HG03066 (cell line): ENCODE results near the gene HCAR1.
"Not testable (repeated sequence)": the region's sequence is repeated elsewhere in the genome, so short reads cannot be mapped to it uniquely, and the experiment has no call there.

Source experiments
- ATAC-seq: cut with Tn5 transposase; IDR thresholded peaks from one replicate; pipeline ENCODE4 v1.9.1; 2021; ENCODE audit warnings: low read depth; ENCODE audit not compliant: unreplicated experiment

HCAR1 gene

GRCh38 chr12:122722387-122722786 lies 8.3 kb downstream of the HCAR1 start:
- ATAC-seq: no peak

GRCh38 chr12:122721057-122721545 lies 9.5 kb downstream of the HCAR1 start:
- ATAC-seq: no peak

- not testable (repeated sequence) for ATAC-seq
Observed at GRCh38 chr12:122716658-122717057, 14.0 kb downstream of the HCAR1 start, which contains the start of gene HCAR3. TSS of gene HCAR3 (minus strand) at chr12:122716811. CDS start at chr12:122716737, 74 bp downstream.

- ATAC-seq: not testable (repeated sequence)
Observed at GRCh38 chr12:122715211-122715610, 15.4 kb downstream of the HCAR1 start.

GRCh38 chr12:122713491-122714188 lies 17.0 kb downstream of the HCAR1 start:
- ATAC-seq: not testable (repeated sequence)

- not testable (repeated sequence) for ATAC-seq
Observed at GRCh38 chr12:122711266-122711665, 19.4 kb downstream of the HCAR1 start.

GRCh38 chr12:122710341-122710740 lies 20.3 kb downstream of the HCAR1 start:
- ATAC-seq: not testable (repeated sequence)

GRCh38 chr12:122709287-122709686 lies 21.4 kb downstream of the HCAR1 start:
- not testable (repeated sequence) for ATAC-seq

- not testable (repeated sequence) for ATAC-seq
Observed at GRCh38 chr12:122703841-122704240, 26.8 kb downstream of the HCAR1 start.

- ATAC-seq: not testable (repeated sequence)
Observed at GRCh38 chr12:122702890-122703611, 27.6 kb downstream of the HCAR1 start, which contains the start of gene HCAR2. TSS of gene HCAR2 (minus strand) at chr12:122703357. CDS start at chr12:122703283, 74 bp downstream.

GRCh38 chr12:122701481-122701880 lies 29.2 kb downstream of the HCAR1 start:
- not testable (repeated sequence) for ATAC-seq

- not testable (repeated sequence) for ATAC-seq
Observed at GRCh38 chr12:122700038-122700710, 30.5 kb downstream of the HCAR1 start.

- not testable (repeated sequence) for ATAC-seq
Observed at GRCh38 chr12:122696922-122697321, 33.7 kb downstream of the HCAR1 start.

GRCh38 chr12:122691566-122691965 lies 39.1 kb downstream of the HCAR1 start:
- ATAC-seq: no peak

GRCh38 chr12:122688291-122688690 lies 42.4 kb downstream of the HCAR1 start:
- no peak for ATAC-seq

- no peak for ATAC-seq
Observed at GRCh38 chr12:122687086-122687485, 43.6 kb downstream of the HCAR1 start.

- ATAC-seq: no peak
Observed at GRCh38 chr12:122686538-122686937, 44.1 kb downstream of the HCAR1 start.

- ATAC-seq: no peak
Observed at GRCh38 chr12:122684297-122684813, 46.3 kb downstream of the HCAR1 start.

GRCh38 chr12:122681814-122682213 lies 48.8 kb downstream of the HCAR1 start:
- no peak for ATAC-seq

- ATAC-seq: not testable (repeated sequence)
Observed at GRCh38 chr12:122680989-122681388, 49.7 kb downstream of the HCAR1 start.

- ATAC-seq: not testable (repeated sequence)
Observed at GRCh38 chr12:122676781-122677180, 53.9 kb downstream of the HCAR1 start.
